GM15510 (cell line): Measurements from ENCODE around the gene CLDN24.

Experiments
- POLR2A ChIP-seq: IDR thresholded peaks from 3 replicates; pipeline ENCODE4 v1.6.1; 2011; ENCODE audit warnings: borderline replicate concordance; ENCODE audit not compliant: insufficient read length; ENCODE audit errors: extremely low read depth

The CLDN24 gene

DNA sequence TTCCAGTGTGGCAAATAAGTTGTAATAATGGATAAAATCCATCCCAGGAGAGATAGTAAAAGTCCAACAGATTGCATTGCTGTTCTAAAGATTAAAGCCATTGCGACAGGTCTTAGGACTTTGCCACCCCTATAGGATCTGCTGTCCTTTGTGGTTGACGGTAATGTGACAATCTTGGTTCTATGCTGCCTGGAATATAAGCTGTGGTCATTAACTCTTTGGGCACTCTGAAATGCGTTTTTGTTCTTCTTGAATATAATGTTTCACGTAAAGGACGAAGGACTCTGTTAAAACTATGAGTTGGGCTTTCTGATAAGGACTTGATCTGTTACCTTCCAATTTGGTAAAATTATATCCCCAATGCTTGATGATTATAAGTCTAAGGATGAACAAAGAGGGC, at the start of gene CLDN24:
Gene CLDN24, minus strand, starts transcription at position 101 of the 400 bp plus-strand sequence. Its CDS starts 0 bp downstream, at position 101.
- TF ChIP-seq POLR2A, result no peak

DNA sequence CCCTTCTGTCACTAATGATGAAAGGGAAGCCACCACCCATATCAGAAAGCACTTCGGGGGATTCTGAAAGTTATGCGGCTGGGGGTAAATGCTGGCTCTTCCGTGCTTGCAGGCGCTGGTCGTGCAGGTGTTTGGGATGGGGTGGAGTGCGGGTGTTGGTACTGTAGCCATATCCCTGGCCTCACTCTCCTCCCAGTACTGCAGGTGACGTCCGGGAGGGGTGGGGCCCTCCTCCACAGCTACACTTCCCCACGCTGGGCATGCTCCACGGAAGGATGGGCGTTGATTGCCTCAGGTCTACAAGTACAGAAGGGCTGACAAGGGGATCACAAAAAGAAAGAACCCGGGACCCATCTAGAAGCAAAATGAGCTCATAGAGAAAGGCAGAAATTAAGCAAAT, 48.6 kb upstream of the CLDN24 start:
- TF ChIP-seq POLR2A, result no peak

DNA sequence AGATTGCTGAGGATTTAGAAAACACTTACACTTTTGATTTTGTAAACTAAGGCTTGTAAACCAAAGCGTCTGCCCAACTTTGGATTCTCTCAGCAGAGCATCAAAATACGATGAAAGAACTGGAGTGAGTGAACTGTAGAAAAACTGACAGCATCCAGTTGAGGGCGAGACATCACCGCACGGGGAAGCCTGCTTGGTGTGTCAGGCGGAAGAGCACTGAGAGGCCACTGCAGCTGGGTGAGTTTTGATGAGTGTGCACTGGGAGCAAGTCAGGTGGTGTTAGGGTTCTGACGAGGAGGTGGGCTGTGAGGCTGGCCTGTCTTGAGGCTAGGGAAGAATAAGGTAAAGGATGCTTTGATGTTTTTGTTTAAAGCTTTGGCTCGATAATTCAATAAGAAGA, 46.8 kb upstream of the CLDN24 start:
- TF ChIP-seq POLR2A, result no peak

DNA sequence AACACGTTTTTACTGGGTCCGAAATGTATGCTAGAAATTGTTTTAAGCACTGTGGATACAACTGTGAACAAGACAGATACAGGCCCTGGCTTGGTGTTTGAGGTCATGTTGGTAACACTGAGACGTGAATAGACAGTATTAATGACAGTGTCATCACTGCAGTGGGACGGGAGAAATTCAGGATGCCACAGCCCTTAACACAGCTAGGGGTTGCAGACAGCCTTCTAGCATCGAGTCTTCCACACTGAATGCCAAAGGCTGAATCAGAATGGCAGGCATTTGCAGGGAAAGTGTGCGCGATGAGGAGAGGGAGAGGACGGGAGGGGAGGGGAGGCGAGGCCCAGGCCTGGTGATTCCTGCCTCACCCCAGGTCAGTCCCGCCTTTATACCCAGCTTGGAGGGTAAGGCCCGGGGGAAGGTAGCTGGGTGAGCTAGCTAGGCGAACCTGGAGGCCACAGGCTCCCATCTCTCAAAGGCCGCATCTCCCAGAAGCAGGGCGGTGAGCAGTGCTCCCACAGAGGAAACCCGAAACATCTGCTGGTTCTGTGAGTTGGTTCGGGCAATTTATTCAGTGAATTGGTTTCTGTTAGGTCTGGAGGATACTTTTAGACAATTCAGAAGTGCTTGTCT, 44.1 kb upstream of the CLDN24 start:
- no peak for TF ChIP-seq POLR2A

DNA sequence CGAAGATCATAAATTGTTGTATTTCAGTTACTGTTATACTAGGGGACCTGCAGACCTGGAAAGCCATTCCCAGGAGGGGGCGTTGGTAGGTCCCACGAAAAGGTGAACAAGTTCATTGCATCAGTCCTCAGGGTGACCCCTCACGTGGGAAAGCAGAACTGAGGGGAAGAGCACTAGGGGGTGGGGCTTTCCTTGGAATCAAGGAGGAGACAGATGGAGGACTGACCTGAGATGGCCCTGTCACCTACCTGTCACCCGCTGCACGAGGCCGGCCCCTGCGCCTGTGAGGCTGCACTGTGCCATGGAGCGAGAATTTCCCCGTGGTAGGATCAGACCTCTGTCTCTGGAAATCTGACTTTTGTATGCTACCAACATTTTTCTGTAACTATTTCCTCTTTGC, 41.8 kb upstream of the CLDN24 start:
- TF ChIP-seq POLR2A, result no peak

DNA sequence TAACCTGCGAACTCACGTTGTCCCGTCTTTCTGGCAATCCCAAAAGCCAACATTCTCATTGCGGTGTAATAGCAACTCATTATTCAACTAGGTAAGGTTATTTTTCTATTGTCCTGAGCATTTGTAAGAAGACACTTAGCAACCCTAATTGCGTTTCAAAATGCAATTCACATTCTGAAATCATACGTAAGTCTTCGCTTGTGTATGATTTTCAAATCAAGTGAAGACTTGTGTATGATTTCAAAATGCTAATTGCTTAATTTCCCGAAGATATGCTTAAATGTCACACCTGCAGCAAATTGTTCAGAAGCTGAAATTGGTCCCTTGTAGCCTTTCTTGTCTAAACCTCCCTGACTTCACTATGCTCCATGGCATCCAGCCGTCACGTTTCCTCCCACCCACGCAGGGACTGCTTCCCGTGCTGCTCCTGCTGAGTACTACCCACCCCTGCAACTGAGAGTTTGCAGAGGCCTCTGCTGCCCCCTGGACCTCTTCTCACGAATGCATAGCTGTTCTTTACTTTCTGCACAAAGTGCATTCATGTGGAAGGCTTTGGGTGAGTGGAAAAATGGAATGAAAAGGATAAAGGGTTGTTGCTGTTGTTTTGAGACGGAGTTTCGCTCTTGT, 40.8 kb upstream of the CLDN24 start:
- no peak for TF ChIP-seq POLR2A

DNA sequence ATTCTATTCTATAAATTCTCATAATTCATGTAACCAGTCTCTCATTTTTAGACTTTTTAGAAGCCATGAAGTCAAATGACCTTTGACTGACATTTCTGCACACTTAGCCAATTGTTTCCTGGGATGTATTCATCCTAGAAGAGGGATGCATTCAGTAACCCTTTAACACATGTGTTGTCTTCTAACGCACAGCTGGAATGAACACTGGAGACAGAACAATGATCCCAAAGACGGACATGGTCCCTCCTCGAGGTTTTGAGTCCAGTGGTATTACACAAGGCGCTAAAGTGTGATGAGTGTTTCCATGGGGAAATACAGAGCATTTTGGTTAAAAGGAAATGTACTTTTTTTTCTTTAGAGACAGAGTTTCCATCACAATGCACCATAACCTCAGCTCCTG, 39.8 kb upstream of the CLDN24 start:
- TF ChIP-seq POLR2A, result no peak

DNA sequence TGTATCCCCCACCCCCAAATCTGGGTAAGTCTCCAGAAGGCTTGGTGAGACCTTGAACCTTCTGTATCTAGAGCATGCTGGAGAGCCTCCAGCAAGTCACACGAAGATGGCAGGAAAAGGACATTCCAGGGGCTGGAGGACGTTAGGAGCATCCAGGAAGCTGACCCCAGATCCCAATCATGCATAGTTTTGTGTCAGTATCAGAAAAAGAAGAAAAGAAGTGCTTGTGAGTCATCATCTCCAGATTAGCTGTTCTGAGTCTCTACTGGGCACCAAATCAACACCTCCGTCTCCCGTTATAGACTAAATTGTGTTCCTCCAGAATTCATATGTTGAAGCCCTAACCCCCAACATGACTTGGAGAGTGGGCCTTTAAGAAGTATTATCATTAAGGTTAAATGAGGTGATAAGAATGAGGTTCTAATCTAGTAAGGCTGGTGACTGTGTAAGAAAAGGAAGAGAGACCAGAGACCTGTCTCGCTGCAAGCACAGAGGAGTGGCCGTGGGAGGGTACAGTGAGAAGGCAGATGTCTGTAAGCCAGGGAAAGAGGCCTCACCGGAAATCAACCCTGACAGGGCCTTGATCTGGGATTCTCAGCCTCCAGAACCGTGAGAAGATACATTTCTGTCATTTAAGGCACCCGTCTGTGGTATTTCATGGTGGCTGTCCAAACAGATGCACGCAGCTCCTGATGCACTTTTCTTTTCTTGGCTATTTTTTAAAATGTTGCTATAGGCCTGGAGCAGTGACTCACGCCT, 38.1 kb upstream of the CLDN24 start:
- TF ChIP-seq POLR2A, result no peak

DNA sequence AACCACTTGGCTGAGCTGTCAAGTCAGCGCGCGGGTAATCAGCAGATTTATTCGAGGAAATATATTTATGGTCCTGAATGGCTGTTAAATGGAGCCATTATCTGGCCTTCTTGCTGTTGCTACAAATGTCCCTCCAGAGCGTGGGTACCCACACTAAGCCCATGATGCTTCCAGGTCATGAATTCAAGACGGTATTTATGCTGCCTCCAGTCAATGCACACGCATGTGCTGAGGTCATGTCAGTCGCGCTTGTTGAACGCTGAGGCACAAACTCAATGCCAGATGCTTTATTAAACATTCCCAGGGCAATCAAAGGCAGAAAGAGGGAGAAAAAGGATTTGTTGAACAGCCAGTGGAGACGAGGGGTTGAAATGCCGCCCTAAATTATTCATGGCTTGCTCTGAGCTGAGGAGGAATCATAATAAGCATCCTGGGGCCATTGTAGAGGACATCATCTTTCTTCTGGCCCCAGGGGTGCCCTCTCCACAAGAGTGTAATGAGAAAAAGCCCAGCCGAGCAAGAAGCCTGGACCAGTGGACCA, 36.1 kb upstream of the CLDN24 start:
- no peak for TF ChIP-seq POLR2A

DNA sequence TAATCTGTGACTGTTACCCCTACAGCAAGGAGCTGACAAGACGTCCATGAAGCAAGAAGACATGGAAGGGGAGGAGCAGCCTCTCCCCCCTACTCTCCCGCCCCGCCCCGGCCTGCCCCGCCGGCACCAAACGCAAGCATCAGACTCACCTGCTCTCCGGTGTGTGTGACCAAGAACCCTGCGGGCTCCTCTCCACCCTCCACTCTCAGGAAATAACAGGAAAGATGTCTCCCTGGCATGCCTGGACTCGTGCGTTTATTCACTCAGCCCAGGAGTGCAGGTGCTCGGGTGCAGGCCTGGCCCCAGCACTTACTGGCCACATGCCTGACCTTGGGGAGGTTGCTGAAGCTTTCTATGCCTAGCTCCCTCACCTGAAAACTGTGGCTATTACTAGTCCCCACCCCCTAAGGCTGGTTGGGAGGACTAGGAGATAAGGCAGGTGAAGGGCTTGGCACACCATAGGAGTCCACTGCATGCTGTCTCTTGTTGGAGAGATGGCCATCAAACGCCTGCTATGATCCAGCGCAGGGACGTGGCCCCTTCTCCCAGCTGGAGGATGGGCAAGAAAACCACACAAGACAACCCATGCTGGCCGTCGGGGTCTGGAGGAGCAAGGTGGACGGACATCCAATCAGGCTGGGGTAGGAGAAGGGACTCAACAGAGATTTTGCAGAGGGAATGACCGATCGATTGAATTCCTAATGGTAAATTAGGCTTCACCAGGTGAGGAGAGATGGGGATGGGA, 34.9 kb upstream of the CLDN24 start:
- TF ChIP-seq POLR2A, result no peak

DNA sequence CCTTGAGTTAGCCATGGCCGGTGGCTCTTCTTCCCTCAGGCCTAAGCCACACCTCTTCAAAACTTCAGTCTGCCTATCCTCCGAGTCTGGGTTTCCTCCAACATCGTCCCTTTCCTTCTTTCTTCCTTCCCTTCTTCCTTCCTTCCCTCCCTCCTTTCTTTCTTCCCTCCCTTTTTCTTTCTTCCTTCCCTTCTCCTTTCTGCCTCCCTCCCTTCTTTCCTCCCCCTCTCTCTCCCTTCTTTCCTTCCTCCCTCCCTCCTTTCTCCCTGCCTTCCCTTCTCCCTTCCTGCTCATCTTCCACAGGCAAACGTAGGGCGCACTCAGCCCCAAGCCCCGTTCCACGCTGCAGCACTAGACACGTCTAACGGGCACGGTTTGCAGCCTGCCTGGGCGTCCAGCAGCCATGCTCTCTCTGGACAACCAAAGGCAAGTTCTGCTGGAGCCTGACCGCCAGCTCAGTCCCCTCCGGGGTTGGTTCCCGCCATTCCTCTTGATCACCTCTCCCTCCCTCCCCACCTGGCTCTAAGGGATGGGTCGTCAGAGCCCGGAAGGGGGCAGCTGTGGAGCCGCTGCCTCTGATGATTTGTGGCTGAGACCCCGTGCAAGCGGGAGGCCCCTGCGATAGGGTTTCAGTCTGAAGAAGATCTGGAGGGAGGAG, 34.1 kb upstream of the CLDN24 start:
- TF ChIP-seq POLR2A, result no peak

DNA sequence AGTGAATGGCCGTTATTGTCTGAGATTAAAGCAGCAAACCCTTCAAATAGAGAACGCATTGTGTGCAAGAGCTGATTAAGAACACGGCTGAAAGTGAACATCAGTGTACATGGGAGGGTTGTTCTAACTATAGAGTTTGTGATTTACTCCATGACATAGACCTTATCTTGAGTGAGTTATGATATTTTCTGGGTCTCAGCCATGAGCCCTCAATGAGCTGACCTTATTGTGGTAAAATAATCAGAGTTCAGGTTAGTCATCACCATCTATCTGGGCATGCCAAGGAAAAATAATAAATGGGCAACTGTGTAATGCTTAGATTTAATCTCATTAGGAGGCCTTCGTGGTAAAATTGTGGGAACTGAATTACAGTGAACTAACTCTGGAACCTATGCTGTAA, 33.2 kb upstream of the CLDN24 start:
- no peak for TF ChIP-seq POLR2A

DNA sequence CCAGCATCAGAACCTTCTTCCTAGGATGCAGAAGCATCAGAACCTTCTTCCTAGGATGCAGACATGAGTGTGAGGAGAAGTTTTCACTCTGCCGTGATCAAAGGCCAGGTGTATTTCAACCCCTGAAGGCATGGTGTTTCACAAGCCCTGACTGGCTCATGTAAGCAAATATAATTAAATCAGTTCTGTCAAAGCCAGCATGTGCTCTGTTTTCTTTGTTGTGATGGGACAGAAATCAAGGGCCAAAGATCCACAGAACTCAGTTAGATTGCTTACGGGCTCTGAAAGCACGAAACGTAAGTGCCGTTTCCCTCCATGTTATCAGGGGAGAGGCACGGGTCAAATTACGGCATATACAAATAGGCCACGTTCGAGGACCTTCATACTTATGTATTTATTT, 32.0 kb upstream of the CLDN24 start:
- no peak for TF ChIP-seq POLR2A

DNA sequence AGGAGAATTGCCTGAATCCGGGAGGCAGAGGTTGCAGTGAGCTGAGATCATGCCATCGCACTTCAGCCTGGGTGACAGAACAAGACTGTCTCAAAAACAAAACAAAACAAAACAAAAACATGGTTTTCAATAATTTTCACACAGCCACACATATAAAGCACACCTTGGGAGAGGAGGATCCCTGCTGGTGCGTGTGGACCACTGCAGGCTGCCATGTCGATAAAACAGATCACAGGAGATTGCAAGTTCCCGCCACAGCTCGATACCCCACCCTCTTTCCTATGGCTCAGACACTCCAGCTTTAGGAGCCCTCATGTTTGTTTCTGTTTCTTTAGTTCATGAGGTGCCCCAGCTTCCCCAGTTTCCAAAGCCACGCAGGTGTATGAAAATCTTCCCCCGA, 31.3 kb upstream of the CLDN24 start:
- TF ChIP-seq POLR2A, result no peak

DNA sequence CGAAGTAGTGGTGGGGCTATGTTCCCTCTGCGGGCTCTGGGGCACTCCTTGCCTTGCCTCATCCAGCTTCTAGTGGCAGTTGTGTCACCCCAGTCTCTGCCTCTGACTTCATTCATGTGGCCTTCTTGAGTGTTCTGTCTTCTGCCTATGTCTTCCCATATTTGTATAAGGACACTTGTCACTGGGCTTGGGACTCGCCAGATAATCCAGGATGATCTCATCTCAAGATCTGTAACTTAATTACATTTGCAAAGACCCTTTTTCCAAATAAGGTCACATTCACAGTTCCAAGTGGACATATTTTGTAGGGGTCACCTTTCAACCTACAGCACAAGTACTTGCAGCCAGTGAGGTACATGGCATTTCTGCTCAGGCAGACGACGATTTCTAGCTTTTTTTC, 30.3 kb upstream of the CLDN24 start:
- no peak for TF ChIP-seq POLR2A

DNA sequence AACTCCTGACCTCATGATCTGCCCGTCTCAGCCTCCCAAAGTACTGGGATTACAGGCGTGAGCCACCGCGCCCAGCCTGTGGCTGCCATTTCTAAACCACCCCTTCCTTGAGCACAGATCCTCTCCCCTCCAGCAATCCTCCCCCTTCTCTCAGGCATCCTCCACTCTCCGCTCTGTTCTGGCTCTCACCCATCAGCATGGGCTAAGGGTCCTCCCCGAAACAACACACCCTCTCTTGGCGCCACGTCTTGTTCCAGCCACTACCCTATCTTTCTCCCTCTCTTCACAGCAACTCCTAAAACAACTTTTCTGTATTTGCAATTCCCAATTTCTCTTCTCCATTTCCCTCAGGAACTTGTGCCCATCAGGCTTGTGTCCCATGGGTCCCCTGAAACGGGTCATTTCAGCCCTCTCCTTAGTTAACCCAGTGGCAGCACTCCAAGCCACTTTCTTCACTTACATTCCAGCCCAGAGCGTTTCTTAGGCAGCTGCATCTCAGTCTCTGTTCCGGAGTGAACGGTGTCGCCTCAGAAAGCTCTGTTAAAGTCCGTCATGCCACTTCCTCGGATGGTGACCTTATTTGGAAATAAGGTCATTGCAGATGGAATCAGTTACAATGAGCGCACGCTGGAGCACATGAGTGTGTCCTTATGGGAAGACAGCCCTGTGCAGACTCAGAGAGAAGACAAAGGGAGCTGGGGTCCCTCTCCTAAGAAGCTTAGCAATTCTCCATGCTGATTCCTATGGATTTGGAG, 28.3 kb upstream of the CLDN24 start:
- no peak for TF ChIP-seq POLR2A
